NB4 (cell line): ENCODE measurements around the gene WNT9B.

Source experiments
- MAX ChIP-seq: IDR thresholded peaks from 2 replicates; pipeline ENCODE4 v1.6.1; 2011; ENCODE audit warnings: low read depth, low read length
- TF ChIP-seq, protein P1 (sequence below): IDR thresholded peaks from one replicate; pipeline ENCODE4 v1.5.1; 2012; ENCODE audit warnings: low read depth, low read length

GRCh38 chr17:46812624-46813318 lies 38.6 kb upstream of the WNT9B start:
- TF ChIP-seq, protein P1, sequence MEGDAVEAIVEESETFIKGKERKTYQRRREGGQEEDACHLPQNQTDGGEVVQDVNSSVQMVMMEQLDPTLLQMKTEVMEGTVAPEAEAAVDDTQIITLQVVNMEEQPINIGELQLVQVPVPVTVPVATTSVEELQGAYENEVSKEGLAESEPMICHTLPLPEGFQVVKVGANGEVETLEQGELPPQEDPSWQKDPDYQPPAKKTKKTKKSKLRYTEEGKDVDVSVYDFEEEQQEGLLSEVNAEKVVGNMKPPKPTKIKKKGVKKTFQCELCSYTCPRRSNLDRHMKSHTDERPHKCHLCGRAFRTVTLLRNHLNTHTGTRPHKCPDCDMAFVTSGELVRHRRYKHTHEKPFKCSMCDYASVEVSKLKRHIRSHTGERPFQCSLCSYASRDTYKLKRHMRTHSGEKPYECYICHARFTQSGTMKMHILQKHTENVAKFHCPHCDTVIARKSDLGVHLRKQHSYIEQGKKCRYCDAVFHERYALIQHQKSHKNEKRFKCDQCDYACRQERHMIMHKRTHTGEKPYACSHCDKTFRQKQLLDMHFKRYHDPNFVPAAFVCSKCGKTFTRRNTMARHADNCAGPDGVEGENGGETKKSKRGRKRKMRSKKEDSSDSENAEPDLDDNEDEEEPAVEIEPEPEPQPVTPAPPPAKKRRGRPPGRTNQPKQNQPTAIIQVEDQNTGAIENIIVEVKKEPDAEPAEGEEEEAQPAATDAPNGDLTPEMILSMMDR, result no peak
- no peak for TF ChIP-seq MAX
